GM23338 (cell line): Measurements from ENCODE around the gene MTOR. TPM values are rescaled to one million over a fixed set of nuclear protein-coding genes. Genes with fewer than 3 reads are reported as not detected.

ENCODE experiments used
- ATAC-seq: fragments of 200-7000 bp; cut with Tn5 transposase; 3 replicates; pipeline ENCODE4 v1.9.1; 2020
- DNase-seq: peaks from one replicate; pipeline ENCODE4 v3.0.0-alpha.2; 2015; ENCODE audit warnings: low spot score
- H2AFZ ChIP-seq: fragments of 200-600 bp; sonication (generic); 2 replicates; pipeline ENCODE4 v1.8.0; 2016; ENCODE audit warnings: antibody characterized with exemption, mild to moderate bottlenecking, moderate library complexity
- H3F3A ChIP-seq: fragments of 200-600 bp; sonication (generic); replicated peaks from 2 replicates; pipeline ENCODE4 v1.8.0; 2017; ENCODE audit warnings: antibody characterized with exemption, mixed run types, low read depth
- H3K27ac ChIP-seq: fragments of 200-600 bp; sonication (generic); 2 replicates; pipeline ENCODE4 v1.6.1; 2016; ENCODE audit warnings: low read depth
- H3K27me3 ChIP-seq: fragments of 200-600 bp; sonication (generic); 2 replicates; pipeline ENCODE4 v1.8.0; 2016; ENCODE audit warnings: mild to moderate bottlenecking, mixed run types, moderate library complexity; ENCODE audit not compliant: insufficient read depth
- H3K36me3 ChIP-seq: fragments of 200-600 bp; sonication (generic); 2 replicates; pipeline ENCODE4 v1.8.0; 2016; ENCODE audit warnings: mild to moderate bottlenecking; ENCODE audit not compliant: insufficient read depth
- H3K4me1 ChIP-seq: fragments of 200-600 bp; sonication (generic); 2 replicates; pipeline ENCODE4 v1.8.0; 2016; ENCODE audit warnings: mild to moderate bottlenecking, moderate library complexity; ENCODE audit not compliant: insufficient read depth
- H3K4me2 ChIP-seq: fragments of 200-600 bp; sonication (generic); 2 replicates; pipeline ENCODE4 v1.7.1; 2017; ENCODE audit warnings: mixed run types
- H3K4me3 ChIP-seq: fragments of 200-600 bp; sonication (generic); 2 replicates; pipeline ENCODE4 v1.6.1; 2016; ENCODE audit warnings: mixed run types
- H3K79me2 ChIP-seq: fragments of 200-600 bp; sonication (generic); replicated peaks from 2 replicates; pipeline ENCODE4 v1.8.0; 2017; ENCODE audit warnings: mild to moderate bottlenecking; ENCODE audit not compliant: insufficient read depth
- H3K9me2 ChIP-seq: fragments of 200-600 bp; sonication (generic); 2 replicates; pipeline ENCODE4 v1.8.0; 2017; ENCODE audit not compliant: insufficient read depth
- H4K20me1 ChIP-seq: fragments of 200-600 bp; sonication (generic); replicated peaks from 2 replicates; pipeline ENCODE4 v1.8.0; 2017; ENCODE audit warnings: mild to moderate bottlenecking; ENCODE audit not compliant: insufficient read depth
- H3K27ac Mint-ChIP-seq: 2 replicates; pipeline ENCODE4 v1.8.0; 2020; ENCODE audit warnings: inconsistent platforms, mild to moderate bottlenecking, moderate library complexity, mixed read lengths
- H3K27me3 Mint-ChIP-seq: 3 replicates; pipeline ENCODE4 v1.8.0; 2022; ENCODE audit warnings: low read depth, mild to moderate bottlenecking, moderate library complexity, mixed read lengths, inconsistent platforms; ENCODE audit not compliant: insufficient read depth, poor library complexity
- H3K36me3 Mint-ChIP-seq: 3 replicates; pipeline ENCODE4 v1.8.0; 2021; ENCODE audit warnings: low read depth, mild to moderate bottlenecking, inconsistent platforms, moderate library complexity, mixed read lengths
- H3K4me1 Mint-ChIP-seq: 3 replicates; pipeline ENCODE4 v1.8.0; 2020; ENCODE audit warnings: mild to moderate bottlenecking, inconsistent platforms, mixed read lengths
- H3K4me3 Mint-ChIP-seq: 3 replicates; pipeline ENCODE4 v1.8.0; 2021; ENCODE audit warnings: moderate library complexity, mild to moderate bottlenecking, inconsistent platforms, mixed read lengths
- H3K9me3 Mint-ChIP-seq: 3 replicates; pipeline ENCODE4 v1.8.0; 2020; ENCODE audit warnings: moderate library complexity, mild to moderate bottlenecking, inconsistent platforms, mixed read lengths
- CREB1 ChIP-seq: fragments of 250-450 bp; sonication (Bioruptor Pico); IDR thresholded peaks from 2 replicates; pipeline ENCODE4 v1.5.0; 2020; ENCODE audit warnings: low read depth, mild to moderate bottlenecking, moderate library complexity
- CTCF ChIP-seq, 2 experiments: fragments of 200-600 bp in 1 of 2; sonication (generic) in 1 of 2; conservative IDR thresholded peaks; 2 replicates each; pipeline versions ENCODE4 v1.5.1 to v1.6.1; 2016 to 2017; ENCODE audit warnings: antibody characterized with exemption in 2 of 2, low read depth in 2 of 2, mild to moderate bottlenecking in 2 of 2, moderate library complexity in 1 of 2
- ETS1 ChIP-seq: IDR thresholded peaks from 2 replicates; pipeline ENCODE4 v1.6.1; 2016; ENCODE audit warnings: antibody characterized with exemption
- EZH2 ChIP-seq: fragments of 200-600 bp; sonication (generic); IDR thresholded peaks from one replicate; pipeline ENCODE4 v1.8.0; 2017; ENCODE audit warnings: antibody characterized with exemption, mild to moderate bottlenecking, low read depth; ENCODE audit not compliant: unreplicated experiment
- EZH2phosphoT487 ChIP-seq: fragments of 200-600 bp; sonication (generic); IDR thresholded peaks from one replicate; pipeline ENCODE4 v1.8.1; 2018; ENCODE audit warnings: antibody characterized with exemption; ENCODE audit not compliant: unreplicated experiment
- JUNB ChIP-seq: IDR thresholded peaks from one replicate; pipeline ENCODE4 v1.6.1; 2016; ENCODE audit warnings: antibody characterized with exemption; ENCODE audit not compliant: unreplicated experiment
- NANOG ChIP-seq: IDR thresholded peaks from 2 replicates; pipeline ENCODE4 v1.6.1; 2016; ENCODE audit warnings: antibody characterized with exemption, borderline replicate concordance
- POLR2AphosphoS5 ChIP-seq: IDR thresholded peaks from 2 replicates; pipeline ENCODE4 v1.6.1; 2016; ENCODE audit warnings: antibody characterized with exemption, low read depth
- REST ChIP-seq: IDR thresholded peaks from one replicate; pipeline ENCODE4 v1.6.1; 2018; ENCODE audit warnings: antibody characterized with exemption; ENCODE audit not compliant: unreplicated experiment
- STAT1 ChIP-seq: IDR thresholded peaks from one replicate; pipeline ENCODE4 v1.6.1; 2016; ENCODE audit warnings: antibody characterized with exemption; ENCODE audit not compliant: unreplicated experiment
- ZNF114 ChIP-seq: fragments of 250-450 bp; sonication (Bioruptor Pico); IDR thresholded peaks from 2 replicates; pipeline ENCODE4 v1.5.0; 2020; ENCODE audit warnings: mild to moderate bottlenecking, moderate library complexity
- ZNF331 ChIP-seq: fragments of 250-450 bp; sonication (Bioruptor Pico); IDR thresholded peaks from 2 replicates; pipeline ENCODE4 v1.5.0; 2020; ENCODE audit warnings: low read depth, mild to moderate bottlenecking, moderate library complexity
- ZNF462 ChIP-seq: fragments of 250-450 bp; sonication (Bioruptor Pico); IDR thresholded peaks from 2 replicates; pipeline ENCODE4 v1.5.0; 2020; ENCODE audit warnings: mild to moderate bottlenecking, moderate library complexity
- polyA plus RNA-seq: library from polyadenylated mRNA; unstranded; fragments of >200 nt; fragmentation: Nextera tagmentation; extraction: Ambion mirVana; gene quantifications from 2 replicates; pipeline ENCODE4 v1.2.1, GENCODE V29; 2016
- total RNA-seq: library from RNA; depleted of rRNA; stranded (reverse); fragments of >200 nt; shearing (Covaris generic); gene quantifications from 2 replicates; pipeline ENCODE4 v1.2.3, GENCODE V29; 2014

The MTOR gene
- total and polyA plus RNA-seq, 2 experiments from 2014 or later, result 22.8 to 98.0 TPM

GRCh38 chr1:11279630-11280029 lies 17.3 kb upstream of the MTOR start:
- peaks cover 5% of the 10 kb centered on the region for H3K27me3 Mint-ChIP-seq
- H3K36me3 Mint-ChIP-seq, result peaks cover 42% of the 10 kb centered on the region
- peaks cover 97% of the 10 kb centered on the region for H3K79me2 ChIP-seq
- H3K9me3 Mint-ChIP-seq, result no peaks in the 10 kb centered on the region
- H3K27me3 ChIP-seq, result no peaks in the 10 kb centered on the region
- H3K4me2 ChIP-seq, result no peak overlapping the region
- peaks cover 30% of the 10 kb centered on the region for H3K4me1 Mint-ChIP-seq
- no peaks in the 10 kb centered on the region for H3K9me2 ChIP-seq
- peaks cover 14% of the 10 kb centered on the region for H3K4me1 ChIP-seq
- no peak overlapping the region for H3K4me3 Mint-ChIP-seq
- H3K36me3 ChIP-seq, result peaks cover 13% of the 10 kb centered on the region; the same call in 1 of the 2 replicates
- no peak for ATAC-seq
- DNase-seq, result no peak
- no peak overlapping the region for H3K27ac Mint-ChIP-seq
- peaks cover 4% of the 10 kb centered on the region; the same call in 1 of the 2 replicates for H3F3A ChIP-seq
- no peak overlapping the region for H2AFZ ChIP-seq
- H3K4me3 ChIP-seq, result no peak overlapping the region
- TF ChIP-seq POLR2AphosphoS5, result no peak
- no peak for TF ChIP-seq ZNF462 (CRISPR knock-in tag)
- TF ChIP-seq CREB1, result no peak
- TF ChIP-seq ZNF331, result no peak
- no peak for TF ChIP-seq ETS1
- no peak for TF ChIP-seq CTCF (conservative IDR thresholded peaks at IDR 0.05; ENCODE audit: low read depth in 2 of 2)
- no peak for TF ChIP-seq JUNB
- TF ChIP-seq EZH2phosphoT487, result no peak
- no peak for TF ChIP-seq ZNF114
- TF ChIP-seq STAT1, result no peak
- TF ChIP-seq EZH2, result no peak
- TF ChIP-seq NANOG, result no peak
- no peak for TF ChIP-seq REST
- 0 out of 2 replicates have a peak, but pooled peaks cover 21% of the 10 kb centered on the region for H4K20me1 ChIP-seq
- no peak overlapping the region for H3K27ac ChIP-seq
